ENCODE data around the gene LENEP.
A peak's percentile ranks its signal among the peaks of the same experiment; 100 is the strongest.

The LENEP gene

DNA sequence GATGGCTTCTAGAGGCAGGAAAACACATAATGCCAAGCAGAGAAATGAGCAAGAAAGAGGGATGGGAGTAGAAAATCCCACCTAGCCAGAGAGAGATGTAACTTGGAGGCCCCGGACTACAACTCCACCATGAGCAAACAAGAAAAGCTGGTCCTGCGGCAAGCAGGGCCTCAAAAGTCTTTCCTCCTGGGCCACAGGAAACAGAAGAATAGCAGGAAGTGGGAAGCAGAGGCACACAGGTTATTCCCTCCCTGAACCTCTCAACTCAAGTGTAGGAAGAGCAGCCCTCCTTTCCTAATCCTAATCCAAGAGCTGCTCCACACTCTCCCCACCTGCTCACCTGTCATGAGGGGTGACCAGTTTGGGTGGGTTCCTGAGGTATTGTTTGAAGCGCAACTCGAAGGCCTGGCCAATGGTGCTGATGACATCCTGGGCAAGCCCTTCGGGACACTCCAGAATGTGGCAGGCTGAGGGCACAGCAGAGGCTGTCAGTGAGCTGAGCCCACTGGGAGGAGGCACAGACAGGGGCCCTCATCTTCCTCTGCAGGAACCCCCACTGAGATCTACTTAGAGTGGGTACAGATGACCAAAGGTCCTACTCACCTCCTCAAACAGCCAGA lies 25.9 kb upstream of the LENEP start:
- Histone ChIP-seq H3K4me1 (ENCODE audit: control insufficient read depth in 1 of 2, insufficient read depth in 1 of 2, low read depth in 1 of 2, low read length in 1 of 2) (peaks cover 23 to 28% of the 10 kb centered on the region in 2 experiments), H3K4me3 (ENCODE audit: low read depth in 1 of 2, low read length in 1 of 2) (no peak overlapping the region), H3K9me3 (no peaks in the 10 kb centered on the region), H3K27ac (no peak overlapping the region), H3K36me3 (peaks cover 66% of the 10 kb centered on the region), H3K27me3 (no peaks in the 10 kb centered on the region)
- TF ChIP-seq, protein P1, sequence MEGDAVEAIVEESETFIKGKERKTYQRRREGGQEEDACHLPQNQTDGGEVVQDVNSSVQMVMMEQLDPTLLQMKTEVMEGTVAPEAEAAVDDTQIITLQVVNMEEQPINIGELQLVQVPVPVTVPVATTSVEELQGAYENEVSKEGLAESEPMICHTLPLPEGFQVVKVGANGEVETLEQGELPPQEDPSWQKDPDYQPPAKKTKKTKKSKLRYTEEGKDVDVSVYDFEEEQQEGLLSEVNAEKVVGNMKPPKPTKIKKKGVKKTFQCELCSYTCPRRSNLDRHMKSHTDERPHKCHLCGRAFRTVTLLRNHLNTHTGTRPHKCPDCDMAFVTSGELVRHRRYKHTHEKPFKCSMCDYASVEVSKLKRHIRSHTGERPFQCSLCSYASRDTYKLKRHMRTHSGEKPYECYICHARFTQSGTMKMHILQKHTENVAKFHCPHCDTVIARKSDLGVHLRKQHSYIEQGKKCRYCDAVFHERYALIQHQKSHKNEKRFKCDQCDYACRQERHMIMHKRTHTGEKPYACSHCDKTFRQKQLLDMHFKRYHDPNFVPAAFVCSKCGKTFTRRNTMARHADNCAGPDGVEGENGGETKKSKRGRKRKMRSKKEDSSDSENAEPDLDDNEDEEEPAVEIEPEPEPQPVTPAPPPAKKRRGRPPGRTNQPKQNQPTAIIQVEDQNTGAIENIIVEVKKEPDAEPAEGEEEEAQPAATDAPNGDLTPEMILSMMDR (IDR thresholded peaks at IDR 0.05) = no peak

DNA sequence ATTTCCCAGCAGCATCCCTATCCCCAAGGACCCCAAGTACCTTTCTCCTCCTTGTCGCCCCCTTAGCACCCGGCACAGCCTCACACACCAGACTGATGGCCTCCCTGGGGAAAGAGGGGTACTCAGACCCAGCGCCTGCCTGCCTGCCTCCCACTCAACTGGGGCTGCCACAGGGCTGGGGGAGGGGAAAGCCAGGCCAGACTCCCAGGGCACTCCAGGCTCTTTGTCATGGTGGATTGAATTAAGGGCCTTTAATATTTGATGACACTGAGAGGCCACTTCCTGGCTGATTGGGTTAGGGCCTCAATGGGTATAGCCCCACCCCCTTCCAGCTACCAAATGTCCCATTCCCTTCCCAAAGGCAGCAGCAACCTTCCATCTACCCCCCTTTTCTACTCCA lies 24.7 kb upstream of the LENEP start:
- Histone ChIP-seq H3K4me3 (ENCODE audit: low read depth in 1 of 2, low read length in 1 of 2) (no peak overlapping the region), H3K27me3 (no peaks in the 10 kb centered on the region), H3K36me3 (peaks cover 55% of the 10 kb centered on the region), H3K4me1 (ENCODE audit: control insufficient read depth in 1 of 2, insufficient read depth in 1 of 2, low read depth in 1 of 2, low read length in 1 of 2) (peaks cover 34% of the 10 kb centered on the region in 2 experiments), H3K9me3 (no peaks in the 10 kb centered on the region), H3K27ac (no peak overlapping the region)
- TF ChIP-seq, protein P1 (IDR thresholded peaks at IDR 0.05) = no peak

DNA sequence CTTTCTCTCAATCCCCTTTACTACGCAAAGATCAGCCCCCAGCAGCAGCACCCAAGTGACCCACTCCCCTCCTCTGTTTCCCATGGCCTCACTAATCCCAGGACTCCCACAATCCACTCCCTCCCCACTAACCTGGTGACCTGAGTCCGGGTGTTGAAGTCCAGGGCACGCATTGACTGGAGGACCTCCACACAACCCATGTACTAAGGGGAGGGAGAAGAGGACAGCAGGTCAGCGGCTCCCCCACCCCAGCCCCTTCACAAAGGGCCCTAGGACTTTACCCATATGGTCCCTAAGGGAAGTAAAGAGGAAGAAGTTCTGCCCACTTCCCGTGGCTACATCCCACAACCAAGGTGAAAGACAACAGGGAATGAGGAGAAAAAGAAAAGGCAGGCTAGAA lies 24.1 kb upstream of the LENEP start:
- Histone ChIP-seq H3K36me3 (peaks cover 50% of the 10 kb centered on the region), H3K9me3 (no peaks in the 10 kb centered on the region), H3K27me3 (no peaks in the 10 kb centered on the region), H3K4me3 (ENCODE audit: low read depth in 1 of 2, low read length in 1 of 2) (no peak overlapping the region), H3K4me1 (ENCODE audit: control insufficient read depth in 1 of 2, insufficient read depth in 1 of 2, low read depth in 1 of 2, low read length in 1 of 2) (peaks cover 36 to 38% of the 10 kb centered on the region in 2 experiments), H3K27ac (no peak overlapping the region)
- TF ChIP-seq, protein P1 (IDR thresholded peaks at IDR 0.05) = no peak

DNA sequence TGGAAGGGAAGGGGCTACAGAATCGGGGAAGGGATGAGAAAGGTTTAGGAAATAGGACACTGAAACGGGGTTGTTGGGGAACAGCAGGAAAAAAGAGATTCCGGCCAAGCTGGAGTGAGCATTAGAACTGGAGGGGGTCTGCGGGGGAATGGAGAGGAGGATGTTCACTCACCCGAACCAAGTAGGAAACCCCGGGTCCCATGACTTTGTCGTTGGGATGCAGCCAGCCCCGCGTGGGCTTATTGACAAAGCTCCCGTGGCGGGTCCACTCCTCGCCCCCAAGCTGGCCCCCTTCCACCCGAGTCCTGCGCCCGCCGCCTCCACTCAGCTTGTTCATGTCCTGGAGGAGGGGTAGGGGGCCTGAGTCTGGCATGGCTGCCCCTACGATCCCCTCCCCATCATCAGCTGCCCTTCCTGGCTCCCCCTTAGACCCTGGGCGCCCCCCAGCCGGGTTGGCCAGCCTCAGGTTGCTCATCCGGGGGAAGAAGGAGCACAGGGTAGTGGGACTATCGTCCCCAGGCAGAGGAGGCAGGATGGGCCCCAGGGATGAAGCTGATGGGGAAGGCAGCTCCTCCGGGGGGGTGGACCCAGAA lies 23.4 kb upstream of the LENEP start:
- Histone ChIP-seq H3K36me3 (peaks cover 43% of the 10 kb centered on the region), H3K4me3 (ENCODE audit: low read depth in 1 of 2, low read length in 1 of 2) (no peak overlapping the region), H3K4me1 (ENCODE audit: control insufficient read depth in 1 of 2, insufficient read depth in 1 of 2, low read depth in 1 of 2, low read length in 1 of 2) (peaks cover 41 to 42% of the 10 kb centered on the region in 2 experiments), H3K27ac (no peak overlapping the region), H3K9me3 (no peaks in the 10 kb centered on the region), H3K27me3 (no peaks in the 10 kb centered on the region)
- TF ChIP-seq, protein P1 (IDR thresholded peaks at IDR 0.05) = no peak

DNA sequence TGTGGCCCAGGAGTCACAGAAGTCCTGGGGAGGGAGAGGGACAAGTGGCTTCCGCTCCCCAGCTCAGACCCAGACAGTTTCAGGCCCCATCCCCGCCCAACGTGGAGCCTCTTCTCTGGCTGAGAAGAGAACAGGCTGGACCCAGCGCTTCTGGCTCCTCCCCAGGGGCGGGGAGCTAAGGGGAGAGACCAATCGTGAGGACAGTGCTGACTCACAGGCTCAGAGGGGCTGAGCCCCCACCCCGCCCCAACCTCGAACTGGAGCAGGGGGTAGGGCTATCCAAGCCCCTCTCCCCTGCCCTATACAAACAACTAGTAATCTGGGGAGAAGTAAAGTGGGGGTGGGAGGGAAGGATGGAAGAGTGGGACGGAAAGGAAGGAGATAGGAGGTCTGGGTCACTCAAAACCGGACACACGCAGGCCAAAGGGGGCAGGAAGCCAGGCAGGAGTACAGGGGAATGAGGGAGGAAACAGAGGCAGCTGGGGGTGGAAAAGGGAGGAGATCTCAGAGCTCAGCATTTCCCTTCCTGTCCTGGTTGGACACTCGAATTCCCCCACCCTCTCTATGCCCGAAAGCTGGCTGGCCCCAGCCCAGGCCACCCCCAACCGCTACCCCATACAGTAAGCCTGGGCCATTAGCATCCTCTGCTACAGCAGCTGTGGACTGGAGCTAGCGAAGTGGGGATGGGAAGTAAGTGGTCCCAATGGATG lies 22.6 kb upstream of the LENEP start, which contains the start of gene SHC1:
TSS of gene SHC1 (minus strand) at position 117 of the 710 bp plus-strand sequence. CDS start 221 bp downstream, outside the sequence.
- Histone ChIP-seq H3K4me3 (ENCODE audit: low read depth in 1 of 2, low read length in 1 of 2) (no peak within 1 kb of the TSS), H3K9me3 (no peaks in the 10 kb centered on the region), H3K36me3 (peaks cover 35% of the 10 kb centered on the region), H3K4me1 (ENCODE audit: control insufficient read depth in 1 of 2, insufficient read depth in 1 of 2, low read depth in 1 of 2, low read length in 1 of 2) (peaks cover 50 to 51% of the 10 kb centered on the region in 2 experiments), H3K27ac (peak within 1 kb of the TSS; percentile 69), H3K27me3 (no peaks in the 10 kb centered on the region)
- TF ChIP-seq, protein P1 (IDR thresholded peaks at IDR 0.05) = no peak
